ENCODE results near the gene GPR146.

Gene GPR146

DNA sequence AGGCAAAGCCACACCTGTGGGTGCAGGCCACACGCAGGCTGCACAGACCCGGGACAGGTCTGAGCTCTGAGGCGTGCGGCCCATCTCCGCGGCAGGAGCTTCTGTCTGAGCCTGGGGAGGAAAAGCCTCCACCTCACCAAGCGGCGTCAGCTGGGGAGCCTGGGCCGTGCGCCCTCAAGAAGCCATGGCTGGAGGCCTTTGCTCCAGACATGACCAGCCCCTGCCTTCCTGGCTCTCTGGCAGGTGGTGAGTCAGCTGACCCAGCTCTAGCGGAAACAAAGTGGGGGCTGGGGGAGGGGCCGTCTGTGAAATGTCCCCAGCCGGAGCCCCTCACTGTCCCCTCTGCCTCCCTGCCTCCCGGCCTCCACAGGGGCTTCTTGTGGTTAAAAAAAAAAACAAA, 56.0 kb downstream of the GPR146 start:
- H3K9me3 ChIP-seq (ENCODE audit: low read length) = peaks cover 4% of the 10 kb centered on the region
- no peak overlapping the region for H2AFZ ChIP-seq (ENCODE audit: low read depth, low read length)
- no peaks in the 10 kb centered on the region for H3K36me3 ChIP-seq (ENCODE audit: insufficient read depth, low read length)
- H3K4me1 ChIP-seq (ENCODE audit: insufficient read depth, low read length) = peaks cover 35% of the 10 kb centered on the region
- H3K4me3 ChIP-seq (ENCODE audit: low read length) = no peak overlapping the region
- no peaks in the 10 kb centered on the region for H3K27me3 ChIP-seq (ENCODE audit: insufficient read depth, low read length)

- H3K9me3 ChIP-seq (ENCODE audit: low read length) = peaks cover 4% of the 10 kb centered on the region
- peaks cover 29% of the 10 kb centered on the region for H3K4me1 ChIP-seq (ENCODE audit: insufficient read depth, low read length)
- no peak overlapping the region for H3K4me3 ChIP-seq (ENCODE audit: low read length)
- H2AFZ ChIP-seq (ENCODE audit: low read depth, low read length) = no peak overlapping the region
- H3K36me3 ChIP-seq (ENCODE audit: insufficient read depth, low read length) = no peaks in the 10 kb centered on the region
- H3K27me3 ChIP-seq (ENCODE audit: insufficient read depth, low read length) = no peaks in the 10 kb centered on the region
Observed at GRCh38 chr7:1100834-1101562, 56.7 kb downstream of the GPR146 start.

DNA sequence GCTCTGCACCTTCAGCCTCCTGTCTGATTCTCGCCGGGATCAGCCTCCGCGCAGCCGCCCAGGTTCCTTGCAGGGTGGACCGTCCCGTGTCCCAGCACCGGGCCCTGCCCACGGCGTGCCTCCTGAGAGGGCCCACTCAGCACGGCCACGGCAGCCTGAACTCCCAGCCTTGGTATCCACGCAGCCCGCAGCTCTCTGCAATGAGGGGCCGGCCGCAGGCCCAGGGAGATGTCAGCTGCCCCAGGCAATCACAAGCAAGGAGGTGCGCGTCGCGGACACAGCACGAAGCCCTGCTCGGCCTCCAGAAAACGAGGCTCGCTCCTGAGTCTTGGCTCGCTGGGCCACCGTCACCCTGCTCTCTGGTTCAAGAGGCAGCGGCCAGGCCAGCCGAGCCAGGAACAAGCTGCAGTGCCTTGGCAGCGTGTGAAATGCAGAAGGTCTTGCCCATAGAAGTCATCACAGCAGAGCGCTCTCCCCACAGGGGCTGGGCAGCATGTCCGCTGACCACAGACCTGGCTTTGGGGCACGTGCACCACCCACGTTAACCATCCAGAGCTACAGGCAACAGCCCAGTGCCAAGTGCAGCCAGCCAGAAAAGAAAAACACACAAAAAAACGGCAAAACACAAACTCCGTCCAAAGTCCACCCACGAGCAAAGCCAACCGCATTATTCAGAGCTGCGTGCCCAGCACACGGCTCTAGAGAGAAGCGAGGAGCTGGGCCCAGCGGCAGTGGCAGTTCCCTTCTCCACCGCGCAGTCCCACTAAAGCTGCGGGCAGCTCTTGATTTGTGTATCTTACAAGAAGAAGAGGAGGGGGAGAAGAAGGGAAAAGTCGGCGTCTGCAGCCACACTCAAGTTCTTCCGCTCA, 57.5 kb downstream of the GPR146 start:
- H3K9me3 ChIP-seq (ENCODE audit: low read length) = peaks cover 4% of the 10 kb centered on the region
- no peak overlapping the region for H3K4me3 ChIP-seq (ENCODE audit: low read length)
- no peaks in the 10 kb centered on the region for H3K27me3 ChIP-seq (ENCODE audit: insufficient read depth, low read length)
- no peaks in the 10 kb centered on the region for H3K36me3 ChIP-seq (ENCODE audit: insufficient read depth, low read length)
- no peak overlapping the region for H2AFZ ChIP-seq (ENCODE audit: low read depth, low read length)
- H3K4me1 ChIP-seq (ENCODE audit: insufficient read depth, low read length) = peaks cover 21% of the 10 kb centered on the region

- Histone ChIP-seq H3K27me3 (ENCODE audit: insufficient read depth, low read length) (no peaks in the 10 kb centered on the region), H3K9me3 (ENCODE audit: low read length) (peaks cover 2% of the 10 kb centered on the region), H3K36me3 (ENCODE audit: insufficient read depth, low read length) (no peaks in the 10 kb centered on the region), H3K4me3 (ENCODE audit: low read length) (no peak overlapping the region), H2AFZ (ENCODE audit: low read depth, low read length) (no peak overlapping the region), H3K4me1 (ENCODE audit: insufficient read depth, low read length) (peaks cover 17% of the 10 kb centered on the region)
Observed at GRCh38 chr7:1103009-1103788, 58.9 kb downstream of the GPR146 start.

GRCh38 chr7:1103789-1104515, 59.6 kb downstream of the GPR146 start:
- H3K9me3 ChIP-seq (ENCODE audit: low read length) = no peaks in the 10 kb centered on the region
- H2AFZ ChIP-seq (ENCODE audit: low read depth, low read length) = no peak overlapping the region
- no peak overlapping the region for H3K4me3 ChIP-seq (ENCODE audit: low read length)
- H3K36me3 ChIP-seq (ENCODE audit: insufficient read depth, low read length) = no peaks in the 10 kb centered on the region
- H3K4me1 ChIP-seq (ENCODE audit: insufficient read depth, low read length) = peaks cover 17% of the 10 kb centered on the region
- H3K27me3 ChIP-seq (ENCODE audit: insufficient read depth, low read length) = no peaks in the 10 kb centered on the region

GRCh38 chr7:1104516-1105179, 60.3 kb downstream of the GPR146 start:
- H3K27me3 ChIP-seq (ENCODE audit: insufficient read depth, low read length) = no peaks in the 10 kb centered on the region
- H3K4me1 ChIP-seq (ENCODE audit: insufficient read depth, low read length) = peaks cover 17% of the 10 kb centered on the region
- H3K4me3 ChIP-seq (ENCODE audit: low read length) = no peak overlapping the region
- no peak overlapping the region for H2AFZ ChIP-seq (ENCODE audit: low read depth, low read length)
- no peaks in the 10 kb centered on the region for H3K9me3 ChIP-seq (ENCODE audit: low read length)
- no peaks in the 10 kb centered on the region for H3K36me3 ChIP-seq (ENCODE audit: insufficient read depth, low read length)

DNA sequence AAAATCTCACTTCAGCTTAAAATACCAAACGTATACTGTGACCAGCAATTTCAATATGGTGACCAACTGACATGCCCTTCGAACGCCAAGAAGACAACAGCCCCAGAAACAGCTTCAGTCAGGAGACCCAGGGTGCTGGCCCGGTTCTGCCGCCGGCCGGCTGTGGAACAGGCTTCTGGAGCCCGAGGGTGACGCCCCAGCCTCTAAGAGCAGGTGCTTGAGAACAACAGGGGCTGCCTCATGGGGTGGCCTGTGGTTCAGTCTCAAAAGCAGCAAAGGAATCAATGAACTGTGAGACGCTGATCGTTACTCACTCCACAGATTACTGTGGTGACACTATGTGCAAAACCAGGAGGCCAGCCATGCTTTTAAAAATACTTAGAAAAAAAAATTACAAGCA, 60.8 kb downstream of the GPR146 start:
- no peak overlapping the region for H3K4me3 ChIP-seq (ENCODE audit: low read length)
- no peaks in the 10 kb centered on the region for H3K27me3 ChIP-seq (ENCODE audit: insufficient read depth, low read length)
- no peaks in the 10 kb centered on the region for H3K9me3 ChIP-seq (ENCODE audit: low read length)
- no peak overlapping the region for H2AFZ ChIP-seq (ENCODE audit: low read depth, low read length)
- H3K36me3 ChIP-seq (ENCODE audit: insufficient read depth, low read length) = no peaks in the 10 kb centered on the region
- H3K4me1 ChIP-seq (ENCODE audit: insufficient read depth, low read length) = peaks cover 16% of the 10 kb centered on the region

DNA sequence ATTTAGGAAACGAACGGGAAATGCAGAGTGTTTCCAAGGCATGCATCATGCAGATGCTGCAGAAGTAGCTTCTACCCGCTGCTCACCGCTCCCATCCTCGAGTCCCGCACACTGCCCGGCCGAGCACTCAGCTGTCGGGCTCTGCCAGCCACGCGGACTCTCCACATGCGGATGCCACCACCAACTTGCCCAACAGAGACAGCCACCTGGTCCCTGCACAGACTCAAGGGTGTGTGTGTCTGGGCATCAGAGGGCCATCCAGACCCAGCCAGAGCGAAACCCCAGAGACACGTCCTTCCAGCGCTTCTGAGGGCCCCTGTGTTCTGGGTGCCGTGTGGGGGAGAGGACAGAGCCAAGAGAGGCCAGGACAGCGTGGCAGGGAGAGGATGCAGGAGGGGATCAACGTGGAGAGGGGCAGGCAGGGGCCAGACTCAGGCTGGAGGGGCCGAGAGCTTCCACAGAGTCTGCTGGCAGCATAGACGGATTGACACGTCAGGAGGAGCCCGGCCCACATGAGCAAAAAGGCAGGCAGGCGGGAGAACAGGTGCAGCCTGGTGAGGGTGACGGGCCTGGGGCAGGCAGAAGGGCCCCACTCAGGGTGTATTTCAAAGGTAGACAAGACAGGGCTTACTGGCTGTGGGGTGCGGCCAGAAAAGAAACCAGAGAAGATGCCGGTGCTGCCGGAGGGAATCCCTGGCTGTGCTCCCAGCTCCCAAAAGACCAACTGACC, 61.9 kb downstream of the GPR146 start:
- no peaks in the 10 kb centered on the region for H3K9me3 ChIP-seq (ENCODE audit: low read length)
- H3K27me3 ChIP-seq (ENCODE audit: insufficient read depth, low read length) = no peaks in the 10 kb centered on the region
- no peaks in the 10 kb centered on the region for H3K36me3 ChIP-seq (ENCODE audit: insufficient read depth, low read length)
- peaks cover 7% of the 10 kb centered on the region for H3K4me1 ChIP-seq (ENCODE audit: insufficient read depth, low read length)
- no peak overlapping the region for H3K4me3 ChIP-seq (ENCODE audit: low read length)
- no peak overlapping the region for H2AFZ ChIP-seq (ENCODE audit: low read depth, low read length)

DNA sequence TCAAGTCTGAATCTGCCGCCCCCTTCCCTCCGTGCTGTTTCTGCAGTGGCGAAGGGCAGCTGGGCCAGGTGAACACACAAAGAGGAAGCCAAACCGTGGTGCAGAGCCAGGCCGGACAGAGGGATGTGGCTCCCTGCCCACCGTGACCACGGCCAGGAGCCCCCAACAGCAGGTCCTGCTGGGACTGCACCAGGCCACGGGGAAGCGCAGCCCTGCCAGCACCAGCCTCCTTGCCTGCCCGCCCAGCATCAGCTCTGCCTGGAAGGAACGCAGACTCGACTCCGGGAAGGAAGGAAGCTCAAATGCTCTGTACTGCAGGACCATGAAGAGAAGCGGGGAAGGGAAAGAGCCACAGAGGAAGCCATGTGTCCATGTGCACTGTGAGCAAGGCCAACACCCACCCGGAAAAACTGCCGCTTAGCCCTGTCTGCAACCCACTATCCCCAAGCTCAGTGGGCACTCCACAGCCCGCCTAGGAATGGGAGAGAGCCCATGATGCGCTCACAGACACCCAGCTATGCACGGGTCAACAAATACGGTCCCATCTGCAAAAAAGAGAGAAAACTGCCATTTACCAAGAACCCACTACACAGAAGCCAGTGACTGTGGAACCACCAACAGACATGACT, 62.6 kb downstream of the GPR146 start:
- Histone ChIP-seq H3K27me3 (ENCODE audit: insufficient read depth, low read length) (no peaks in the 10 kb centered on the region), H2AFZ (ENCODE audit: low read depth, low read length) (no peak overlapping the region), H3K4me3 (ENCODE audit: low read length) (no peak overlapping the region), H3K36me3 (ENCODE audit: insufficient read depth, low read length) (no peaks in the 10 kb centered on the region), H3K4me1 (ENCODE audit: insufficient read depth, low read length) (peaks cover under 1% of the 10 kb centered on the region), H3K9me3 (ENCODE audit: low read length) (no peaks in the 10 kb centered on the region)

DNA sequence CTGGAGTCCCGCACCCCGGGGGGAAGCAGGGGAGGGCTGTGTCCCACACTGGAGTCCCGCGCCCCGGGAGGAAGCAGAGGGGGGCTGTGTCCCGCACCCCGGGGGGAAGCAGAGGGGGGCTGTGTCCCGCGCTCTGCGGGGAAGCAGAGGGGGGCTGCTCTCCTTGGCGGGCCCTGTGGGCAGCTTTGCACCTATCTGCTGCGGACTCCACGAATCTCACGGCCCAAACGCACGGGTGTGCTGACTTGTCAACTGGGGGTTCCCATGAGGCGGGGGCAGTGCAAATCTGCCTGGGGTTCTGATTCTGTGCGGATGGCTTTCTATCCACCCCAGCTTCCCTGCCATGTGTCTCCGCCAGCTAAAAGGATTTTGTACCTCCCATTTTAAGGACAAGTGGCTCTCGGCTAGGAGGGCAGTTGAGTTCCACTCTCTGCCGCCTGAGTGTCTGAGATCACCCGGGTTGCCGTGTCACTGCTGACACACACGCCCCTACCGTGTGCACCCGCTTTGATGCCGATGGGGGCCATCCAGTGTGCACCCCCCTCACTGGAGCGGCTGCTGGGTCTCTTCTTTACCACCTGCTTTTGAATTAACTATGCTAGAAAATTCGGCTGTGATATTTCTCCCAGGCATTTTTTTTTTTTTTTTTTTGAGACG, 64.0 kb downstream of the GPR146 start:
- Histone ChIP-seq H3K4me3 (ENCODE audit: low read length) (no peak overlapping the region), H3K4me1 (ENCODE audit: insufficient read depth, low read length) (no peaks in the 10 kb centered on the region), H3K9me3 (ENCODE audit: low read length) (no peaks in the 10 kb centered on the region), H3K27me3 (ENCODE audit: insufficient read depth, low read length) (no peaks in the 10 kb centered on the region), H2AFZ (ENCODE audit: low read depth, low read length) (no peak overlapping the region), H3K36me3 (ENCODE audit: insufficient read depth, low read length) (peaks cover 4% of the 10 kb centered on the region)
